IMR-90 (cell line): ENCODE data around the gene PITPNM3. TPM values are rescaled to one million over a fixed set of nuclear protein-coding genes. Genes with fewer than 3 reads are reported as not detected.

Experiments used
- ATAC-seq: fragments of 200-7000 bp; cut with Tn5 transposase; 2 replicates; pipeline ENCODE4 v1.9.1; 2020; ENCODE audit warnings: low read depth, mild to moderate bottlenecking, moderate library complexity
- BruUV-seq: library from RNA; stranded (reverse); fragments of 400-500 nt; replicated peaks from 2 replicates; lab custom pipeline; 2021; lab: Mats Ljungman, UMichigan
- CTCF ChIA-PET: fragments of 300-600 bp; formaldehyde crosslinking; extraction: SDS; loops from one replicate; lab custom pipeline; 2021; ENCODE audit warnings: antibody characterized with exemption; lab: Yijun Ruan, JAX
- POLR2A ChIA-PET: fragments of 300-600 bp; sonication (Branson Sonifier 250); formaldehyde crosslinking; loops from one replicate; lab custom pipeline; 2022; ENCODE audit warnings: antibody characterized with exemption; ENCODE audit not compliant: unreplicated experiment; lab: Charles Lee
- DNase-seq: peaks from one replicate; pipeline ENCODE4 v3.0.0; 2013
- H2AFZ ChIP-seq: replicated peaks from 2 replicates; pipeline ENCODE3; 2013; ENCODE audit warnings: low read length, mild to moderate bottlenecking; ENCODE audit not compliant: poor library complexity
- H2AK5ac ChIP-seq: 2 replicates; pipeline ENCODE4 v1.6.1; 2013; ENCODE audit warnings: low read depth, low read length, inconsistent platforms
- H2AK9ac ChIP-seq: replicated peaks from 2 replicates; pipeline ENCODE3; 2013; ENCODE audit warnings: mild to moderate bottlenecking, low read depth, low read length, moderate library complexity; ENCODE audit not compliant: poor library complexity
- H2BK120ac ChIP-seq: 2 replicates; pipeline ENCODE4 v1.6.1; 2013; ENCODE audit warnings: low read depth, low read length, inconsistent platforms
- H2BK15ac ChIP-seq: 3 replicates; pipeline ENCODE4 v1.6.1; 2013; ENCODE audit warnings: low read depth, low read length, inconsistent platforms
- H2BK20ac ChIP-seq: 2 replicates; pipeline ENCODE4 v1.6.1; 2013; ENCODE audit warnings: low read depth, mild to moderate bottlenecking, inconsistent platforms, low read length, moderate library complexity
- H2BK5ac ChIP-seq: 2 replicates; pipeline ENCODE4 v1.6.1; 2013; ENCODE audit warnings: mild to moderate bottlenecking, low read depth, low read length, inconsistent platforms; ENCODE audit not compliant: poor library complexity, severe bottlenecking
- H3K14ac ChIP-seq: replicated peaks from 2 replicates; pipeline ENCODE4 v1.6.1; 2013; ENCODE audit warnings: low read depth, low read length, inconsistent platforms
- H3K18ac ChIP-seq: 2 replicates; pipeline ENCODE4 v1.6.1; 2013; ENCODE audit warnings: low read depth, low read length, control low read depth
- H3K23ac ChIP-seq: 2 replicates; pipeline ENCODE4 v1.6.1; 2013; ENCODE audit warnings: low read depth, low read length, inconsistent platforms
- H3K27ac ChIP-seq: 2 replicates; pipeline ENCODE4 v1.5.1; 2013; ENCODE audit warnings: mild to moderate bottlenecking, control low read depth, low read length; ENCODE audit not compliant: insufficient read depth
- H3K27me3 ChIP-seq: 2 replicates; pipeline ENCODE4 v1.6.1; 2013; ENCODE audit warnings: low read length; ENCODE audit not compliant: control insufficient read depth, insufficient read depth
- H3K36me3 ChIP-seq: 2 replicates; pipeline ENCODE4 v1.6.1; 2013; ENCODE audit warnings: low read length, mixed read lengths; ENCODE audit not compliant: control insufficient read depth, insufficient read depth
- H3K4ac ChIP-seq: 2 replicates; pipeline ENCODE4 v1.6.1; 2013; ENCODE audit warnings: low read depth, low read length, inconsistent platforms
- H3K4me1 ChIP-seq: 2 replicates; pipeline ENCODE4 v1.6.1; 2013; ENCODE audit warnings: low read length, mixed read lengths; ENCODE audit not compliant: control insufficient read depth, insufficient read depth
- H3K4me2 ChIP-seq: 2 replicates; pipeline ENCODE4 v1.6.1; 2013; ENCODE audit warnings: low read depth, mild to moderate bottlenecking, control low read depth, low read length, moderate library complexity
- H3K4me3 ChIP-seq: 2 replicates; pipeline ENCODE4 v1.5.1; 2013; ENCODE audit warnings: low read depth, mild to moderate bottlenecking, control low read depth, low read length, moderate library complexity; ENCODE audit not compliant: insufficient read depth
- H3K56ac ChIP-seq: 2 replicates; pipeline ENCODE4 v1.6.1; 2013; ENCODE audit warnings: low read length, inconsistent platforms; ENCODE audit not compliant: insufficient read depth; ENCODE audit errors: extremely low read depth
- H3K79me1 ChIP-seq, 2 experiments: 2 replicates each; pipeline ENCODE4 v1.6.1; 2013; ENCODE audit warnings: low read length in 2 of 2, inconsistent platforms in 1 of 2, low read depth in 1 of 2
- H3K9ac ChIP-seq: 2 replicates; pipeline ENCODE4 v1.6.1; 2013; ENCODE audit warnings: low read depth, low read length, control low read depth
- H3K9me1 ChIP-seq: 2 replicates; pipeline ENCODE4 v1.6.1; 2013; ENCODE audit warnings: low read length, inconsistent platforms; ENCODE audit not compliant: insufficient read depth
- H3K9me3 ChIP-seq: 2 replicates; pipeline ENCODE4 v1.6.1; 2013; ENCODE audit warnings: low read length; ENCODE audit not compliant: control insufficient read depth, insufficient read depth
- H4K20me1 ChIP-seq: 2 replicates; pipeline ENCODE4 v1.6.1; 2013; ENCODE audit warnings: low read length, inconsistent platforms; ENCODE audit not compliant: insufficient read depth
- H4K5ac ChIP-seq: 2 replicates; pipeline ENCODE4 v1.6.1; 2013; ENCODE audit warnings: mild to moderate bottlenecking, low read depth, low read length, control low read depth
- H4K8ac ChIP-seq, 2 experiments: 2 replicates each; pipeline ENCODE4 v1.6.1; 2013; ENCODE audit warnings: low read depth in 2 of 2, low read length in 2 of 2, control low read depth in 1 of 2, inconsistent platforms in 1 of 2
- H4K91ac ChIP-seq: 2 replicates; pipeline ENCODE4 v1.6.1; 2013; ENCODE audit warnings: low read depth, low read length, inconsistent platforms; ENCODE audit not compliant: insufficient read depth
- FOS ChIP-seq: fragments of 150-350 bp; IDR thresholded peaks from 2 replicates; pipeline ENCODE4 v1.6.1; 2016; ENCODE audit warnings: low read depth, low read length
- USF2 ChIP-seq: fragments of 150-350 bp; IDR thresholded peaks from 2 replicates; pipeline ENCODE4 v1.6.1; 2017; ENCODE audit warnings: mild to moderate bottlenecking, antibody characterized with exemption, low read length, low read depth
- WGBS, 2 experiments: methylation state at CpG; one replicate each; pipeline versions ENCODE4 v1.1.5 to v1.1.7; 2013; ENCODE audit warnings: missing lambda C conversion rate in 2 of 2; ENCODE audit not compliant: insufficient read length in 1 of 2; ENCODE audit errors: extremely low coverage in 2 of 2; 5-methylcytosine and 5-hydroxymethylcytosine counted together
- dilution Hi-C: fragments of 300-500 bp; cut with HindIII; formaldehyde crosslinking; loops from one replicate; pipeline ENCODE4 v1.14.3; 2018; ENCODE audit warnings: low sequenced_read_pairs; ENCODE audit not compliant: unreplicated experiment
- in situ Hi-C: fragments of 300-500 bp; cut with MboI; formaldehyde crosslinking; loops from 3 replicates; pipeline ENCODE4 v1.14.3; 2019; ENCODE audit warnings: low sequenced_read_pairs, inconsistent platforms, mixed read lengths
- intact Hi-C: fragments of 100-400 bp; cut with micrococcal nuclease; formaldehyde crosslinking; loops from 2 replicates; pipeline ENCODE4 v1.10.0; 2022
- polyA plus RNA-seq, 3 experiments: library from polyadenylated mRNA; depleted of rRNA; stranded (reverse); fragments of >200 nt; gene quantifications; 2 replicates each; pipeline ENCODE4 v1.2.3, GENCODE V29; 2012; ENCODE audit warnings: low replicate concordance in 1 of 3
- total RNA-seq: library from RNA; depleted of rRNA; stranded (reverse); fragments of >200 nt; gene quantifications from 2 replicates; pipeline ENCODE4 v1.2.3, GENCODE V29; 2012

The PITPNM3 gene
- total and polyA plus RNA-seq, 2 of the 4 experiments (the other 2 are of a cell fraction) = 0.54 to 1.7 TPM

- Histone ChIP-seq H3K4me1 (peaks cover 13% of the 10 kb centered on the region), H3K9ac (no peak overlapping the region), H4K20me1 (peaks cover 5% of the 10 kb centered on the region; the same call in 1 of the 2 replicates), H3K36me3 (no peaks in the 10 kb centered on the region), H3K4ac (no peak overlapping the region), H3K23ac (no peak overlapping the region), H3K14ac (no peak overlapping the region), H2BK5ac (no peak overlapping the region), H3K79me1 (no peaks in the 10 kb centered on the region), H3K9me1 (peaks cover 7% of the 10 kb centered on the region; the same call in 1 of the 2 replicates), H3K4me2 (no peak overlapping the region), H4K91ac (no peak overlapping the region), H3K27ac (no peak overlapping the region), H2BK15ac (no peak overlapping the region), H4K5ac (no peak overlapping the region), H4K8ac (no peak overlapping the region), H3K27me3 (peaks cover 7% of the 10 kb centered on the region; the same call in 1 of the 2 replicates), H3K9me3 (no peaks in the 10 kb centered on the region), H2BK20ac (no peak overlapping the region), H2AFZ (no peak overlapping the region), H2AK9ac (no peak overlapping the region), H3K18ac (no peak overlapping the region), H2BK120ac (no peak overlapping the region), H3K56ac (no peak overlapping the region), H3K4me3 (no peak overlapping the region), H2AK5ac (no peak overlapping the region)
- TF ChIP-seq FOS = no peak
- TF ChIP-seq USF2 = no peak
- peak; percentile 17 for DNase-seq
- no CpG with 5 or more reads among the region's 4 CpGs for WGBS, 2 experiments
- no peak for ATAC-seq
- ChIA-PET POLR2A (no interaction called here), CTCF (no interaction called here)
- no TSS peak for BruUV-seq
- in situ Hi-C loops = loop anchor here (10.0 kb wide), 1 partner anchor 169 kb away; the partner anchor contains the start of genes KIAA0753 and TXNDC17
- dilution Hi-C loops = no loop called here
- intact Hi-C loops = no loop called here
Observed at GRCh38 chr17:6475411-6475810, 80.9 kb downstream of the PITPNM3 start.
